WERI-Rb-1 (cell line): ENCODE results near the gene GNB1.
"Not testable (repeated sequence)": the region's sequence is repeated elsewhere in the genome, so short reads cannot be mapped to it uniquely, and the experiment has no call there.

Source experiments
- DNase-seq: peaks from one replicate; pipeline ENCODE4 v3.0.0-alpha.2; 2020
- H3K27ac ChIP-seq: fragments of 250-450 bp; sonication (Bioruptor Pico); 2 replicates; pipeline ENCODE4 v1.5.1; 2020; ENCODE audit warnings: mild to moderate bottlenecking, moderate library complexity
- H3K27me3 ChIP-seq: fragments of 250-450 bp; sonication (Bioruptor Pico); 2 replicates; pipeline ENCODE4 v1.5.1; 2021; ENCODE audit warnings: mild to moderate bottlenecking, low read depth, moderate library complexity; ENCODE audit not compliant: insufficient read depth, severe bottlenecking
- H3K36me3 ChIP-seq: fragments of 250-450 bp; sonication (Bioruptor Pico); 2 replicates; pipeline ENCODE4 v1.5.1; 2020; ENCODE audit warnings: mild to moderate bottlenecking, moderate library complexity
- H3K4me3 ChIP-seq: 2 replicates; pipeline ENCODE4 v1.5.1; 2011; ENCODE audit warnings: low read depth, mild to moderate bottlenecking, control low read depth, low read length
- H3K9me3 ChIP-seq: fragments of 250-450 bp; sonication (Bioruptor Pico); 2 replicates; pipeline ENCODE4 v1.5.1; 2021; ENCODE audit warnings: mild to moderate bottlenecking, moderate library complexity; ENCODE audit not compliant: severe bottlenecking
- CTCF ChIP-seq: IDR thresholded peaks from 2 replicates; pipeline ENCODE4 v1.5.1; 2011; ENCODE audit warnings: low read depth, mild to moderate bottlenecking, control low read depth, inconsistent platforms, low read length

The GNB1 gene

GRCh38 chr1:1862905-1863547 is 27.9 kb downstream of the GNB1 start:
- no peak overlapping the region for H3K27ac ChIP-seq
- no peak for TF ChIP-seq CTCF

GRCh38 chr1:1861761-1862310 is 29.1 kb downstream of the GNB1 start:
- H3K4me3 ChIP-seq, H3K27me3 ChIP-seq: not testable (repeated sequence)

More at GRCh38 chr1:1862905-1863547, 27.9 kb downstream of the GNB1 start:
- no peak overlapping the region for H3K4me3 ChIP-seq
- H3K27me3 ChIP-seq, result no peaks in the 10 kb centered on the region
- peaks cover 5% of the 10 kb centered on the region; the same call in 1 of the 2 replicates for H3K36me3 ChIP-seq
- DNase-seq, result no peak
- H3K9me3 ChIP-seq, result no peaks in the 10 kb centered on the region

GRCh38 chr1:1861339-1861730 is 29.6 kb downstream of the GNB1 start:
- DNase-seq, result no peak
- Histone ChIP-seq H3K4me3 (no peak overlapping the region), H3K9me3 (no peaks in the 10 kb centered on the region)

More at GRCh38 chr1:1861761-1862310, 29.1 kb downstream of the GNB1 start:
- not testable (repeated sequence) for H3K27ac ChIP-seq, DNase-seq, H3K36me3 ChIP-seq, H3K9me3 ChIP-seq

GRCh38 chr1:1859970-1860697 is 30.8 kb downstream of the GNB1 start:
- H3K27ac ChIP-seq, result peak overlapping the region; percentile 49
- DNase-seq, H3K4me3 ChIP-seq, H3K36me3 ChIP-seq, H3K27me3 ChIP-seq, H3K9me3 ChIP-seq: not testable (repeated sequence)

More at GRCh38 chr1:1861339-1861730, 29.6 kb downstream of the GNB1 start:
- Histone ChIP-seq H3K27me3 (no peaks in the 10 kb centered on the region), H3K27ac (no peak overlapping the region), H3K36me3 (peaks cover 5% of the 10 kb centered on the region; the same call in 1 of the 2 replicates)
- no peak for TF ChIP-seq CTCF

GRCh38 chr1:1858382-1859086 is 32.4 kb downstream of the GNB1 start:
- peak; percentile 67 for TF ChIP-seq CTCF
- H3K36me3 ChIP-seq, result peaks cover 5% of the 10 kb centered on the region
- H3K4me3 ChIP-seq, result no peak overlapping the region
- H3K9me3 ChIP-seq, result no peaks in the 10 kb centered on the region
- no peaks in the 10 kb centered on the region for H3K27me3 ChIP-seq
- peak overlapping the region; percentile 49 for H3K27ac ChIP-seq
- peak; percentile 58 for DNase-seq

GRCh38 chr1:1857096-1857703 is 33.7 kb downstream of the GNB1 start:
- no peaks in the 10 kb centered on the region for H3K9me3 ChIP-seq

GRCh38 chr1:1856161-1856560 is 34.7 kb downstream of the GNB1 start:
- not testable (repeated sequence) for DNase-seq, H3K27ac ChIP-seq, H3K9me3 ChIP-seq, H3K4me3 ChIP-seq, H3K36me3 ChIP-seq, H3K27me3 ChIP-seq

More at GRCh38 chr1:1857096-1857703, 33.7 kb downstream of the GNB1 start:
- TF ChIP-seq CTCF, result no peak
- Histone ChIP-seq H3K27ac (no peak overlapping the region), H3K4me3 (no peak overlapping the region), H3K36me3 (no peaks in the 10 kb centered on the region; the same call in 1 of the 2 replicates), H3K27me3 (no peaks in the 10 kb centered on the region)
- DNase-seq, result no peak
